Dedifferentiated amniotic fluid mesenchymal stem cell (primary cell): ENCODE data around the gene PRKG1.

Experiments
- DNase-seq: peaks from one replicate; pipeline ENCODE4 v3.0.0-alpha.2; 2016; ENCODE audit errors: extremely low spot score

PRKG1 gene

GRCh38 chr10:51877636-51878035 is 803.3 kb downstream of the PRKG1 start:
- no peak for DNase-seq

- no peak for DNase-seq
Measured at GRCh38 chr10:51878695-51879094, 804.4 kb downstream of the PRKG1 start.

- peak; percentile 99 for DNase-seq
Measured at GRCh38 chr10:51879238-51879637, 805.0 kb downstream of the PRKG1 start.

- no peak for DNase-seq
Measured at GRCh38 chr10:51881213-51881612, 806.9 kb downstream of the PRKG1 start.

- DNase-seq = peak; percentile 71
Measured at GRCh38 chr10:51886438-51887068, 812.3 kb downstream of the PRKG1 start.

- DNase-seq = no peak
Measured at GRCh38 chr10:51888263-51888662, 814.0 kb downstream of the PRKG1 start.

GRCh38 chr10:51892313-51892712 is 818.0 kb downstream of the PRKG1 start:
- no peak for DNase-seq

- DNase-seq = no peak
Measured at GRCh38 chr10:51892965-51893658, 818.8 kb downstream of the PRKG1 start.

GRCh38 chr10:51894771-51895578 is 820.7 kb downstream of the PRKG1 start:
- DNase-seq = peak; percentile 51

GRCh38 chr10:51896849-51897248 is 822.6 kb downstream of the PRKG1 start:
- DNase-seq = peak; percentile 73

GRCh38 chr10:51897560-51897959 is 823.3 kb downstream of the PRKG1 start:
- no peak for DNase-seq

- DNase-seq = no peak
Measured at GRCh38 chr10:51900180-51900579, 825.9 kb downstream of the PRKG1 start.

- DNase-seq = no peak
Measured at GRCh38 chr10:51903675-51904074, 829.4 kb downstream of the PRKG1 start.

GRCh38 chr10:51905032-51905431 is 830.7 kb downstream of the PRKG1 start:
- no peak for DNase-seq

- no peak for DNase-seq
Measured at GRCh38 chr10:51907361-51907760, 833.1 kb downstream of the PRKG1 start.

GRCh38 chr10:51910189-51910588 is 835.9 kb downstream of the PRKG1 start:
- no peak for DNase-seq

- DNase-seq = no peak
Measured at GRCh38 chr10:51910596-51910995, 836.3 kb downstream of the PRKG1 start.

- DNase-seq = no peak
Measured at GRCh38 chr10:51911723-51912122, 837.4 kb downstream of the PRKG1 start.

GRCh38 chr10:51915031-51915542 is 840.8 kb downstream of the PRKG1 start:
- no peak for DNase-seq

GRCh38 chr10:51918440-51918839 is 844.2 kb downstream of the PRKG1 start:
- no peak for DNase-seq

GRCh38 chr10:51918884-51919325 is 844.6 kb downstream of the PRKG1 start:
- DNase-seq = no peak

- no peak for DNase-seq
Measured at GRCh38 chr10:51920672-51921071, 846.4 kb downstream of the PRKG1 start.
